K562 (cell line): ENCODE results near the gene STOX1. TPM values are rescaled to one million over a fixed set of nuclear protein-coding genes. Genes with fewer than 3 reads are reported as not detected.

Experiments used
- ATAC-seq: fragments of 200-7000 bp; cut with Tn5 transposase; 3 replicates; pipeline ENCODE4 v1.9.1; 2020; ENCODE audit warnings: moderate library complexity
- BruUV-seq: library from RNA; stranded (reverse); fragments of 400-500 nt; replicated peaks from 2 replicates; lab custom pipeline; 2021; lab: Mats Ljungman, UMichigan
- CTCF ChIA-PET: fragments of 300-600 bp; formaldehyde crosslinking; extraction: SDS; loops from one replicate; lab custom pipeline; 2021; ENCODE audit warnings: low intra/inter-chr PET ratio; lab: Yijun Ruan, JAX
- POLR2A ChIA-PET: fragments of 300-600, 350-650 bp; sonication (Branson Sonifier 250); formaldehyde crosslinking; extraction: SDS; loops from one replicate; lab custom pipeline; 2021; ENCODE audit warnings: antibody characterized with exemption, inconsistent platforms; lab: Yijun Ruan, JAX
- DNase-seq, 4 experiments: peaks; one replicate each; pipeline versions ENCODE4 v3.0.0 to v3.0.0-alpha.2; 2011 to 2018; ENCODE audit warnings: low spot score in 3 of 4, mixed read lengths in 3 of 4; ENCODE audit errors: extremely low read depth in 1 of 4
- FAIRE-seq: peaks from 2 replicates; lab custom pipeline; 2011; peaks lifted over from hg19 to GRCh38; lab: Jason Lieb, UNC
- H2AFZ ChIP-seq: 2 replicates; pipeline ENCODE4 v1.6.0; 2011; ENCODE audit warnings: low read depth, low read length, control low read depth, inconsistent platforms
- H3K27ac ChIP-seq: fragments of 200-600 bp; 3 replicates; pipeline ENCODE4 v1.8.0; 2011; ENCODE audit warnings: low read depth, mild to moderate bottlenecking, control low read depth, inconsistent platforms, low read length, moderate library complexity, mixed read lengths; ENCODE audit errors: extremely low read depth
- H3K27me3 ChIP-seq, 2 experiments: fragments of 300-600 bp in 1 of 2; 2 replicates in 1 of 2; 3 replicates in 1 of 2; pipeline versions ENCODE4 v1.6.0 to v1.8.0; 2011; ENCODE audit warnings: inconsistent platforms in 2 of 2, low read length in 2 of 2, mild to moderate bottlenecking in 1 of 2, mixed read lengths in 1 of 2, moderate library complexity in 1 of 2; ENCODE audit not compliant: control insufficient read depth in 2 of 2, insufficient read depth in 2 of 2
- H3K36me3 ChIP-seq: fragments of 300-600 bp; 3 replicates; pipeline ENCODE4 v1.8.0; 2011; ENCODE audit warnings: mild to moderate bottlenecking, low read length, inconsistent platforms; ENCODE audit not compliant: control insufficient read depth, insufficient read depth
- H3K4me1 ChIP-seq, 2 experiments: fragments of 200-600 bp in 1 of 2; replicated peaks in 1 of 2; 2 replicates in 1 of 2; 3 replicates in 1 of 2; pipeline versions ENCODE4 v1.5.1 to v1.8.0; 2011; ENCODE audit warnings: inconsistent platforms in 2 of 2, low read length in 2 of 2, mild to moderate bottlenecking in 1 of 2, mixed read lengths in 1 of 2, moderate library complexity in 1 of 2; ENCODE audit not compliant: control insufficient read depth in 2 of 2, insufficient read depth in 2 of 2
- H3K4me2 ChIP-seq: 2 replicates; pipeline ENCODE4 v1.6.1; 2011; ENCODE audit warnings: low read length, control low read depth, inconsistent platforms, mixed read lengths; ENCODE audit not compliant: insufficient read depth
- H3K4me3 ChIP-seq: fragments of 200-600 bp; sonication (generic), shearing (Covaris generic); 2 replicates; pipeline ENCODE4 v1.5.1; 2016; ENCODE audit warnings: control low read depth, inconsistent platforms
- H3K79me2 ChIP-seq: fragments of 200-600 bp; 3 replicates; pipeline ENCODE4 v1.8.0; 2011; ENCODE audit warnings: low read length, inconsistent platforms; ENCODE audit not compliant: control insufficient read depth, insufficient read depth
- H3K9ac ChIP-seq, 2 experiments: 2 replicates each; pipeline versions ENCODE4 v1.6.0 to v1.6.1; 2011; ENCODE audit warnings: low read depth in 2 of 2, low read length in 2 of 2, control low read depth in 1 of 2, inconsistent platforms in 1 of 2, mild to moderate bottlenecking in 1 of 2, mixed read lengths in 1 of 2; ENCODE audit not compliant: insufficient read depth in 1 of 2
- H3K9me1 ChIP-seq: one replicate; pipeline ENCODE4 v1.6.0; 2011; ENCODE audit warnings: inconsistent platforms, mild to moderate bottlenecking, low read length, moderate library complexity; ENCODE audit not compliant: control insufficient read depth, insufficient read depth
- H3K9me3 ChIP-seq: replicated peaks from 2 replicates; pipeline ENCODE4 v1.5.1; 2011; ENCODE audit warnings: low read depth, low read length, inconsistent platforms; ENCODE audit not compliant: control insufficient read depth, insufficient read depth
- H4K20me1 ChIP-seq: replicated peaks from 2 replicates; pipeline ENCODE4 v1.6.1; 2011; ENCODE audit warnings: low read length, inconsistent platforms, mixed read lengths; ENCODE audit not compliant: control insufficient read depth, insufficient read depth
- BCOR ChIP-seq: fragments of 450-650 bp; IDR thresholded peaks from 2 replicates; pipeline ENCODE4 v1.6.1; 2016
- CCNT2 ChIP-seq: IDR thresholded peaks from 2 replicates; pipeline ENCODE4 v1.6.1; 2011; ENCODE audit warnings: borderline replicate concordance, low read depth, mild to moderate bottlenecking, moderate library complexity, mixed read lengths, low read length; ENCODE audit not compliant: insufficient read length; ENCODE audit errors: extremely low read depth
- COPS2 ChIP-seq: fragments of 450-650 bp; conservative IDR thresholded peaks from 2 replicates; pipeline ENCODE4 v1.6.1; 2016; ENCODE audit warnings: mild to moderate bottlenecking, moderate library complexity
- CUX1 ChIP-seq: fragments of 200-800 bp; sonication (Bioruptor generic); IDR thresholded peaks from 2 replicates; pipeline ENCODE4 v1.6.1; 2016; ENCODE audit warnings: missing genetic modification characterization, missing compliant biosample characterization
- E2F8 ChIP-seq: fragments of 450-650 bp; IDR thresholded peaks from 2 replicates; pipeline ENCODE4 v1.7.1; 2018; ENCODE audit warnings: mild to moderate bottlenecking, low read depth; ENCODE audit not compliant: partially characterized antibody
- ELK1 ChIP-seq: sonication (generic); formaldehyde crosslinking; IDR thresholded peaks from 2 replicates; pipeline ENCODE4 v1.8.1; 2022; ENCODE audit warnings: missing genetic modification reagents
- FOXK1 ChIP-seq: sonication (generic); formaldehyde crosslinking; IDR thresholded peaks from 2 replicates; pipeline ENCODE4 v1.8.0; 2022; ENCODE audit warnings: missing genetic modification reagents, mild to moderate bottlenecking, borderline replicate concordance
- HNRNPLL ChIP-seq: fragments of 200-400 bp; formaldehyde crosslinking; IDR thresholded peaks from 2 replicates; pipeline ENCODE4 v1.6.1; 2017; ENCODE audit warnings: low read length, low read depth, mild to moderate bottlenecking; ENCODE audit not compliant: poor library complexity, severe bottlenecking
- IFI16 ChIP-seq: fragments of 250-450 bp; sonication (Bioruptor Pico); IDR thresholded peaks from 2 replicates; pipeline ENCODE4 v2.1.2; 2022; ENCODE audit warnings: mild to moderate bottlenecking, inconsistent platforms
- NFATC3 ChIP-seq: fragments of 450-650 bp; IDR thresholded peaks from 2 replicates; pipeline ENCODE4 v1.6.1; 2017; ENCODE audit warnings: mild to moderate bottlenecking
- POLR2G ChIP-seq: fragments of 200-400 bp; formaldehyde crosslinking; IDR thresholded peaks from 2 replicates; pipeline ENCODE4 v1.6.1; 2017; ENCODE audit warnings: low read depth, mild to moderate bottlenecking, antibody characterized with exemption, low read length, moderate library complexity
- TGIF2 ChIP-seq: sonication (generic); formaldehyde crosslinking; IDR thresholded peaks from 2 replicates; pipeline ENCODE4 v1.8.1; 2022; ENCODE audit warnings: mild to moderate bottlenecking, missing genetic modification reagents, moderate library complexity
- ZFX ChIP-seq: sonication (generic); formaldehyde crosslinking; IDR thresholded peaks from 2 replicates; pipeline ENCODE4 v1.8.0; 2022; ENCODE audit warnings: mild to moderate bottlenecking, missing genetic modification reagents, moderate library complexity
- ZNF121 ChIP-seq: sonication (generic); formaldehyde crosslinking; conservative IDR thresholded peaks from 2 replicates; pipeline ENCODE4 v1.8.0; 2022; ENCODE audit warnings: missing genetic modification reagents
- ZNF184 ChIP-seq: sonication (generic); formaldehyde crosslinking; IDR thresholded peaks from 2 replicates; pipeline ENCODE4 v1.5.0; 2020; ENCODE audit warnings: missing genetic modification reagents
- WGBS: fragments of 100-300 bp; shearing (Covaris generic); methylation state at CpG from one replicate; pipeline ENCODE4 v1.1.6; 2016; ENCODE audit warnings: low coverage, mixed read lengths; ENCODE audit not compliant: insufficient coverage; ENCODE audit errors: missing lambda C conversion rate; 5-methylcytosine and 5-hydroxymethylcytosine counted together
- in situ Hi-C: fragments of 300-500 bp; cut with MboI; formaldehyde crosslinking; loops from 4 replicates; pipeline ENCODE4 v1.15.0; 2018; ENCODE audit warnings: inconsistent platforms, mixed read lengths
- intact Hi-C: fragments of 100-400 bp; cut with micrococcal nuclease; formaldehyde crosslinking; loops from 2 replicates; pipeline ENCODE4 v1.14.2; 2022
- polyA plus RNA-seq, 8 experiments: library from polyadenylated mRNA; depleted of rRNA in 4 of 8; stranded (reverse) in 5 of 8; unstranded in 3 of 8; fragments of >200 nt; fragmentation: Nextera tagmentation in 2 of 8; fragmentation: Illumina TruSeq in 1 of 8; extraction: Ambion mirVana in 2 of 8; extraction: Trizol in 1 of 8; gene quantifications; 2 replicates each; pipeline versions ENCODE4 v1.2.1 to v1.2.3, GENCODE V29; 2011 to 2014; ENCODE audit warnings: inconsistent platforms in 1 of 8, missing spikeins in 1 of 8
- total RNA-seq, 7 experiments: library from RNA; depleted of rRNA in 6 of 7; stranded (reverse); fragments of >200 nt in 6 of 7; fragmentation: Illumina TruSeq in 2 of 7; extraction: Trizol in 2 of 7; gene quantifications; 2 replicates each; pipeline versions ENCODE4 v1.2.1 to v1.2.3, GENCODE V29; 2011 to 2021; ENCODE audit warnings: low replicate concordance in 1 of 7

The STOX1 gene
- total and polyA plus RNA-seq, 9 of the 15 experiments (the other 6 are each of a cell fraction or from before 2014, with no cell fraction given), result 0.09 to 0.87 (median 0.29) TPM

- ATAC-seq (no peak), FAIRE-seq (no peak), DNase-seq (no peak)
- no peaks in the 10 kb centered on the region for H3K4me1 ChIP-seq
- WGBS, result 95% methylated on average over 7 of the region's 7 CpGs
- ChIA-PET CTCF (no interaction called here), POLR2A (interaction anchor here (1.5 kb wide), 1 partner anchor 13 kb away, joined by 5 read pairs; no protein-coding TSS in a partner anchor)
- H3K9ac ChIP-seq, result no peak overlapping the region
- H3K27me3 ChIP-seq, result no peaks in the 10 kb centered on the region
- H3K27ac ChIP-seq, result no peak overlapping the region
- H3K36me3 ChIP-seq, result peaks cover 90% of the 10 kb centered on the region
- in situ Hi-C loops, result no loop called here
- H3K9me3 ChIP-seq, result no peaks in the 10 kb centered on the region
- no peaks in the 10 kb centered on the region for H3K9me1 ChIP-seq
- H3K4me2 ChIP-seq, result no peak overlapping the region
- no peaks in the 10 kb centered on the region for H3K79me2 ChIP-seq
- no peak overlapping the region for H3K4me3 ChIP-seq
- H4K20me1 ChIP-seq, result no peaks in the 10 kb centered on the region
- intact Hi-C loops, result no loop called here
- H2AFZ ChIP-seq, result no peak overlapping the region
- BruUV-seq, result no TSS peak
- TF ChIP-seq E2F8, result no peak
- TF ChIP-seq FOXK1, result no peak
- no peak for TF ChIP-seq ZNF121
- no peak for TF ChIP-seq CCNT2
- TF ChIP-seq POLR2G, result no peak
- no peak for TF ChIP-seq ELK1
- TF ChIP-seq IFI16 (CRISPR knock-in tag), result no peak
- no peak for TF ChIP-seq ZNF184 (CRISPR knock-in tag)
- no peak for TF ChIP-seq CUX1
- TF ChIP-seq NFATC3, result no peak
- no peak for TF ChIP-seq TGIF2 (CRISPR knock-in tag)
- no peak for TF ChIP-seq BCOR
- no peak for TF ChIP-seq COPS2
- no peak for TF ChIP-seq ZFX (CRISPR knock-in tag)
- TF ChIP-seq HNRNPLL, result no peak
These were observed 42.9 kb upstream of the STOX1 start for GRCh38 chr10:68784476-68784875.
